HUES64 (cell line): ENCODE data around the gene RELB.

Source experiments
- H3K27ac ChIP-seq: 2 replicates; pipeline ENCODE4 v1.7.0; 2013; ENCODE audit warnings: low read depth, low read length, inconsistent platforms
- H3K27me3 ChIP-seq: 2 replicates; pipeline ENCODE4 v1.6.1; 2013; ENCODE audit warnings: mild to moderate bottlenecking, low read length; ENCODE audit not compliant: insufficient read depth
- H3K36me3 ChIP-seq: 2 replicates; pipeline ENCODE4 v1.6.1; 2013; ENCODE audit warnings: mild to moderate bottlenecking, low read length; ENCODE audit not compliant: insufficient read depth
- H3K4me1 ChIP-seq: 2 replicates; pipeline ENCODE4 v1.6.1; 2013; ENCODE audit warnings: mild to moderate bottlenecking, low read length, moderate library complexity; ENCODE audit not compliant: insufficient read depth
- H3K4me3 ChIP-seq: 2 replicates; pipeline ENCODE4 v1.5.1; 2013; ENCODE audit warnings: mild to moderate bottlenecking, low read length, moderate library complexity
- H3K9ac ChIP-seq: 2 replicates; pipeline ENCODE4 v1.6.1; 2013; ENCODE audit warnings: mild to moderate bottlenecking, low read depth, low read length
- H3K9me3 ChIP-seq: 2 replicates; pipeline ENCODE4 v1.6.1; 2013; ENCODE audit warnings: low read depth, low read length; ENCODE audit not compliant: insufficient read depth
- WGBS: fragments of 150-250, 120-280 bp; methylation state at CpG from one replicate; pipeline ENCODE4 v1.1.7; 2013; ENCODE audit warnings: missing lambda C conversion rate; 5-methylcytosine and 5-hydroxymethylcytosine counted together

The RELB gene

GRCh38 chr19:45003485-45003884, 2.2 kb downstream of the RELB start:
- Histone ChIP-seq H3K9ac (no peak overlapping the region), H3K4me1 (no peaks in the 10 kb centered on the region), H3K36me3 (peaks cover 4% of the 10 kb centered on the region; the same call in 1 of the 2 replicates), H3K4me3 (no peak overlapping the region), H3K27me3 (no peaks in the 10 kb centered on the region), H3K9me3 (no peaks in the 10 kb centered on the region), H3K27ac (no peak overlapping the region)
- WGBS, result 98% methylated on average over 2 of the region's 4 CpGs

- H3K27me3 ChIP-seq, result no peaks in the 10 kb centered on the region
- no peaks in the 10 kb centered on the region for H3K9me3 ChIP-seq
- no peaks in the 10 kb centered on the region for H3K4me1 ChIP-seq
- no peak overlapping the region for H3K27ac ChIP-seq
- no peak overlapping the region for H3K4me3 ChIP-seq
- H3K9ac ChIP-seq, result no peak overlapping the region
- peaks cover 4% of the 10 kb centered on the region; the same call in 1 of the 2 replicates for H3K36me3 ChIP-seq
- 94% methylated on average over 9 of the region's 9 CpGs for WGBS
Measured at GRCh38 chr19:45005787-45006186, 4.5 kb downstream of the RELB start.

- H3K27ac ChIP-seq, result no peak overlapping the region
- no peaks in the 10 kb centered on the region for H3K27me3 ChIP-seq
- 81% methylated on average over 10 of the region's 10 CpGs for WGBS
- no peak overlapping the region for H3K9ac ChIP-seq
- no peak overlapping the region for H3K4me3 ChIP-seq
- H3K4me1 ChIP-seq, result no peaks in the 10 kb centered on the region
- H3K36me3 ChIP-seq, result 0 out of 2 replicates have a peak, but pooled peaks cover 4% of the 10 kb centered on the region
- no peaks in the 10 kb centered on the region for H3K9me3 ChIP-seq
Measured at GRCh38 chr19:45008552-45008951, 7.3 kb downstream of the RELB start.

- H3K9me3 ChIP-seq, result no peaks in the 10 kb centered on the region
- no peaks in the 10 kb centered on the region for H3K27me3 ChIP-seq
- H3K27ac ChIP-seq, result no peak overlapping the region
- WGBS, result 87% methylated on average over 9 of the region's 9 CpGs
- peaks cover 7% of the 10 kb centered on the region; the same call in 1 of the 2 replicates for H3K36me3 ChIP-seq
- no peaks in the 10 kb centered on the region for H3K4me1 ChIP-seq
- no peak overlapping the region for H3K4me3 ChIP-seq
- no peak overlapping the region for H3K9ac ChIP-seq
Measured at GRCh38 chr19:45009625-45010255, 8.5 kb downstream of the RELB start.

- H3K27ac ChIP-seq, result no peak overlapping the region
- WGBS, result 88% methylated on average over 5 of the region's 6 CpGs
- H3K9ac ChIP-seq, result no peak overlapping the region
- peaks cover 9% of the 10 kb centered on the region; the same call in 1 of the 2 replicates for H3K36me3 ChIP-seq
- H3K9me3 ChIP-seq, result no peaks in the 10 kb centered on the region
- no peaks in the 10 kb centered on the region for H3K27me3 ChIP-seq
- no peaks in the 10 kb centered on the region for H3K4me1 ChIP-seq
- H3K4me3 ChIP-seq, result no peak overlapping the region
Measured at GRCh38 chr19:45010306-45010705, 9.0 kb downstream of the RELB start.

- Histone ChIP-seq H3K36me3 (peaks cover 9% of the 10 kb centered on the region; the same call in 1 of the 2 replicates), H3K4me1 (no peaks in the 10 kb centered on the region), H3K4me3 (no peak overlapping the region), H3K9me3 (no peaks in the 10 kb centered on the region), H3K27ac (no peak overlapping the region), H3K27me3 (no peaks in the 10 kb centered on the region), H3K9ac (no peak overlapping the region)
- WGBS, result 96% methylated on average over 40 of the region's 42 CpGs
Measured at GRCh38 chr19:45011959-45012358, 10.7 kb downstream of the RELB start.

GRCh38 chr19:45016388-45017314, 15.4 kb downstream of the RELB start:
- no peak overlapping the region for H3K27ac ChIP-seq
- H3K36me3 ChIP-seq, result peaks cover 5% of the 10 kb centered on the region; the same call in 1 of the 2 replicates
- 81% methylated on average over 13 of the region's 13 CpGs for WGBS

GRCh38 chr19:45019187-45019586, 17.9 kb downstream of the RELB start:
- no peaks in the 10 kb centered on the region for H3K4me1 ChIP-seq
- 91% methylated on average over 2 of the region's 2 CpGs for WGBS
- no peak overlapping the region for H3K4me3 ChIP-seq
- no peak overlapping the region for H3K9ac ChIP-seq
- no peaks in the 10 kb centered on the region for H3K27me3 ChIP-seq
- no peak overlapping the region for H3K27ac ChIP-seq
- H3K36me3 ChIP-seq, result 0 out of 2 replicates have a peak, but pooled peaks cover 2% of the 10 kb centered on the region
- no peaks in the 10 kb centered on the region for H3K9me3 ChIP-seq

More at GRCh38 chr19:45016388-45017314, 15.4 kb downstream of the RELB start:
- Histone ChIP-seq H3K9me3 (no peaks in the 10 kb centered on the region), H3K27me3 (no peaks in the 10 kb centered on the region), H3K4me1 (no peaks in the 10 kb centered on the region), H3K4me3 (no peak overlapping the region), H3K9ac (no peak overlapping the region)

GRCh38 chr19:45020071-45020470, 18.8 kb downstream of the RELB start:
- Histone ChIP-seq H3K27me3 (no peaks in the 10 kb centered on the region), H3K9me3 (no peaks in the 10 kb centered on the region), H3K36me3 (0 out of 2 replicates have a peak, but pooled peaks cover 1% of the 10 kb centered on the region), H3K4me3 (no peak overlapping the region), H3K27ac (no peak overlapping the region), H3K4me1 (no peaks in the 10 kb centered on the region), H3K9ac (no peak overlapping the region)
- 94% methylated on average over 3 of the region's 3 CpGs for WGBS

GRCh38 chr19:45021971-45022370, 20.7 kb downstream of the RELB start:
- H3K27me3 ChIP-seq, result no peaks in the 10 kb centered on the region
- 90% methylated on average over 14 of the region's 14 CpGs for WGBS
- no peak overlapping the region for H3K9ac ChIP-seq
- H3K27ac ChIP-seq, result no peak overlapping the region
- H3K4me3 ChIP-seq, result no peak overlapping the region
- no peaks in the 10 kb centered on the region for H3K9me3 ChIP-seq
- no peaks in the 10 kb centered on the region for H3K4me1 ChIP-seq
- no peaks in the 10 kb centered on the region for H3K36me3 ChIP-seq

GRCh38 chr19:45023048-45023447, 21.8 kb downstream of the RELB start:
- WGBS, result 95% methylated on average over 4 of the region's 4 CpGs
- Histone ChIP-seq H3K4me1 (no peaks in the 10 kb centered on the region), H3K36me3 (no peaks in the 10 kb centered on the region), H3K27me3 (no peaks in the 10 kb centered on the region), H3K9me3 (no peaks in the 10 kb centered on the region), H3K4me3 (no peak overlapping the region), H3K9ac (no peak overlapping the region), H3K27ac (no peak overlapping the region)
